ENCODE measurements around the gene CCDC182. TPM values are rescaled to one million over a fixed set of nuclear protein-coding genes. Genes with fewer than 3 reads are reported as not detected.

CCDC182 gene
- total RNA-seq, 1 donor from 2014 or later, result not detected

DNA sequence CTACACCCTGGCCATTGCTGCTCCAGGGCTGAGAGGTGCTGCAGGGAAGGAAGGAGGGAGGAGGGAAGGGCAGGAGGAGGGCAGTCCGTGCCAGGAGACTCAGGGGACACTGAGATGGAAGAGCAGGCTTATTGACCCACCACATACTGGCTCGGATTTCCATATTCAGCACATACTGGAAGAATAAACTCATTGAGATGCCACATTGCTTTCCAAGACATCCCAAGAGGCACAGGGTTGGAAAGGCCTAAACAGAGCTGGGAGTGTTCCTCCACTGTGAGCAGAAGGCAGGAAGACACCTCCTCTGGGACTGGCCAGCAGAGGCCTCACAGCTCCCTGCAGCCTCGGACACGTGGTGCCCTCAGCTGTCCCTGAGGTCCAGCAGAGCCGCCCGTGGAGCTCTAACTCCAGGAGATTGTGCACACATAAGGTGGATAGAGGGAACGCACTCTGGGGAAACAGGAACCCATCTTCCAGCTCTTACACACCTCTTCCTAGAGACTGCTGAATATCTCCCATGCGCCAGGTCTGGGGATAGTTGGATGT, 17.4 kb downstream of the CCDC182 start:
- DNase-seq (ENCODE audit: low spot score), result no peak

DNA sequence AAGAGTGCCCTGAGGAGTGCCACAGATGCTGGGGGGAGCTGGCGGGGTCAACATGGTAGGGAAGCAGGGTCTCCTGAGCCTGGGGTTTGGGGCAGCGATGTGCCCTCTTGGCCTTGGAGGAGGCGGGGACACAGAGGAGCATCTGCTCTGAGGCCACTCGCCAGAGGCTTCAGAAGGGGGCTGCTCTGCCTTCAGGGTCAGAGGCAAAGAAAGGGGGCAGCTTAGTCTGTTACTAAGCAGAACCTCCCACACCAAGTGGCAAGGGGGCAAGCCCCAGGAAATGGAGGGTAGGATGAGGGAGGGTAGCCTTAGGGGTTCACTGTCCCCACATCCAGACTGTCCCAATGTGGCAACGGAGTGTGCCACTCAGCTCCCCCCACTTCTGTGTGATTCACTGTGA, 18.3 kb downstream of the CCDC182 start:
- DNase-seq (ENCODE audit: low spot score), result no peak

DNA sequence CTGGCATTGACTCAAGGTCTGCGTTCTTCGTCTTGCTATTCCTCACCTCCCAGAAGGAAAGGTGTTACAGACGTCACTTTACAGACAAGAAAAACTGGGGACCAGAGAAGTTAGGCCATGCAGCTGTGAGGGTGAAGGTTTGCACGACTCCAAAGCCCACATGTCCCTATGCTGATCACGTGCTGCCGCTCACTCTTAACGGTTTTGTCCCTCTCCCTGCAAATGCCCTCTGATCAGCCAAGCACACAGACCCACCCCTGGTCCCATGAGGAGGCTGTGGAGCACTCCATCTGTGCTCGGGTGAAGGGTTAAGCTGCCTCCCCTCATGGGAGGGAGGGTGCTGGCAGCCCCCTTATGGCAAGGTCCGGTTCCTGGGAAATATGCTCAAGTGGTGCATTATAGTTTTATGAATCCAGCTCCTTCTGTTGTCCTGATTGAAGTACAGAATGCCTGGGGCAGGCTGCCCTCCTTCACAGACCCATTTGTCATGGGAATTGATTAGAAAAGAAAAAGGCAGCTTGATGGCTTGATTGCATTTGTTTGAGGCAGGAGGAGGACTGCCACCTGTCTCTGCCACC, 18.8 kb downstream of the CCDC182 start:
- no peak for DNase-seq (ENCODE audit: low spot score)

DNA sequence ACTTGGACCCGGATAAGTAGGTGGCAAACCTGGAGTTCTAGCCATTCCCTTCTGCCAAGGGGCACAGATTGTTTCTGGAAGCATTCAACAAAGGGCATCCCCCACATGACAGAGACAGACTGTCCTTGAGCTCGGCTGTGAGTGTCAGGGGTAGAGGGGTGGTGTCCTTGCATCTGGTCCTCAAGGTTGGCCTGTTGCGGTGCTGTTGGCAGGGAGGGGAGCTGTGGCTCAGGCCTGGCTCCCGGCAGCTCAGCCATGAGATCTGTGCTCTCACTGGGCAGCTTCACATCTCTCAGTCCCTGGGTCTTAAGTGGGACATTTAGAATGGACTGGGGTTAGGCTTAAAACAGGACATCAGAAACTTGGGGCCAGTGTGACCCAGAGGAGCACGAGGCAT, 20.4 kb downstream of the CCDC182 start:
- DNase-seq (ENCODE audit: low spot score), result no peak

DNA sequence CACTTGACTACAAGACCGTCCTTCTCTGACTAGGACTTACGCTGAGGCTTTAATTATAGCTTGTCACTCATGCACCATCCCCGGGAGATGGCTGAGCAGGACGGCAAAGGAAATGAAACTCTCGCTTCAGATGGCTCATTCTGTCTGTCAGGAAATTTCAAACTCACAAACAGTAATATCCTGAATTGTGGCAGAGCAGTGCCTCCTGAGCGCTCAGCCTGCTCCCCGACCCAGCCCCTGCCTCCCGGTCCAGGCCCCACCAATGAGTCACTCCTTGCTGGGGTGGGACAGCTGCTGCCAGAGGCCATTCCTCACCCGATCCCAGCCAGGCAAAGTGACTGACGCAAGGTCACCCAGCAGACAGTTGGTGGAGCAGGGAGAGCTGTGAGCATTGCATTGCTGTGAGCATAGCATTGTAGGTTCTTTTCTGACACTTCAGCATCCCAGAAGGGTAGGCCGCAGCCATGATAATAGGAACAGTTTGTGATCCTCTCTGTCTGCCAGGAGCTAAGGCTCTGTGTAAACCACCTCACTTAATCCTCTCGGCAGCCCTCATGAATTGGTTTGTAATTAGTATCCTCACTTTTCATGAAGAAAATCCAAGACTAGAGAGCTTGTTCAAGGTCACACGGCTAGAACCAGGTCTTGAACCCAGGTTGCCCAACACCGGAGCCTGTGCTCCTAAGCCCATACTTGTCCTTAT, 20.9 kb downstream of the CCDC182 start:
- no peak for DNase-seq (ENCODE audit: low spot score)

DNA sequence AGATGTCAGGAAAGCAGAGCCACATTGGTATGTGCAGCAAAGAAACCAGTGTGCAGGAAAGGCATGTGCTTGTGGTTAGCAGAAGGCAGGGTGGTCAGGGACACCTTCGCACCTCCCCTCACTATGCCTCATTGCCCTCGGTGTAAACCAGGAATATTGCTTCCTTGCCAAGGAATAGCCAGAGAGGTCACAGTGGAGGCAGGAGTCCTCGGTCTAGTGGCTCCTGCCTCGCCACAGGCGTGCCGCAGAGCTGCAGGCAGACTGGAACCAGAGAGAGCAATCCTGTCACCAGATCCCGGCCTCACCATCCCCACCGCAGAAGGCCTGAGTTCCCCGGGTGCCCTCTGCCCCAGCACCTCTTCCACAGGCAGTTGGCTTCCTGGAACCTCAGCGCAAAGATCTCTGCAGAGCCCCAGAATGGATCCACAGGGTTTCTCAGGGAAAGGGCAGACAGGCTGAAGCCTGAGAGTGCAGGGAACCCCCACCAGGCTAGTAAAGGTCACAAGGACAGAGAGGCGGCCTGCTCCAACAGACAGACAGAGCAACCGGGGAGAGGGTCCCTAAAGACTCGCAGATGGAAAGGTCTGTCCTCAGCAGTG, 21.6 kb downstream of the CCDC182 start:
- DNase-seq (ENCODE audit: low spot score), result no peak

DNA sequence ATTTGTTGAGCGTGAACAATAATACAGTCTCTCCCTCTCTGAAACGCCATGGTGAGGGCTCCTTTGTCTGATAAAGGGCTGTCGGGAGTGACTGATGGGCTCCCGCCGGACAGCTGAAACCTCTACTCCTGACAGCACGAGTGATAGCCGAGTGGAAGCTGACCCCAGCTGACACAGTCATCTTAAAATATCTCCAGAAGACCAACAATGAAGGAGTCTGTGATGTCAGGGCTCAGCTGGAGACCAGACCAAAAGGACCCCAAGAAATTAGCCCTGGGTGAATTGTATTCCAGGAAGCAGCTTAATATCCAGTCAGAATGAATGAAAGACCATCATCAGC, 22.4 kb downstream of the CCDC182 start:
- DNase-seq (ENCODE audit: low spot score), result no peak

DNA sequence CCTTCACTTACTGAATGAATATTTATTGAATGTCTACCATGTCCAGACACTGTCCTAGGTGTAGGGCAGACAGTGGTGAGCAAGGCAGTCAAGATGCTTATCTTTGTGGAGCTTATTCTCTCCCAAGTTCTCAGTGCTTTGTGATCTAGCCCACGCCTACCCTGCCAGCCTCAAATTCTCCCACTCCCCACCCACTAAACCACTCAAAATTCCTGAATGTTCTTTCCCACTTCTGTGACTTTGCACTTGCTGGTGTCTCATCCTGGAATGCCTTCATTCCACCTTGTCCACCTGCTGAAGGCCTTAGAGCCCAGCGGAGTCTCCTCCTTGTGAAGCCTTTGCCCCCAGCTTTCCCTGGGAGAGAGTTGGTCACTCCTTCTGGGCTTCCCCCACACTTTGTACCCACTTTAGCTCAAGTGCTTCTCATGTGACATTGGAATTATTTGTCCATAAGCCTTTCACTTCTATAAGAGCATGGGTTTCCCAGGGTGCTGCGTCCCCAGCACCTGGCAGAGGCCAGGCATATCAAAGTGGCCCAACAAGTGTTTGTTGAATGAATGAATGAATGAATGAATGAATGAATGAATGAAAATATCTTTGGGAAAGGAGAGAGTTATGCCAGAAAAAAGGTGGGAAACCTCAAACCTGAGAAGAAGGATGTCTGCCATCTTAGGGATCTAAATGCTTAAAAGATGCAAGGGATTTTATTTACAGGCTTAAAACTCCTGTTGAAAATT, 23.0 kb downstream of the CCDC182 start:
- no peak for DNase-seq (ENCODE audit: low spot score)

DNA sequence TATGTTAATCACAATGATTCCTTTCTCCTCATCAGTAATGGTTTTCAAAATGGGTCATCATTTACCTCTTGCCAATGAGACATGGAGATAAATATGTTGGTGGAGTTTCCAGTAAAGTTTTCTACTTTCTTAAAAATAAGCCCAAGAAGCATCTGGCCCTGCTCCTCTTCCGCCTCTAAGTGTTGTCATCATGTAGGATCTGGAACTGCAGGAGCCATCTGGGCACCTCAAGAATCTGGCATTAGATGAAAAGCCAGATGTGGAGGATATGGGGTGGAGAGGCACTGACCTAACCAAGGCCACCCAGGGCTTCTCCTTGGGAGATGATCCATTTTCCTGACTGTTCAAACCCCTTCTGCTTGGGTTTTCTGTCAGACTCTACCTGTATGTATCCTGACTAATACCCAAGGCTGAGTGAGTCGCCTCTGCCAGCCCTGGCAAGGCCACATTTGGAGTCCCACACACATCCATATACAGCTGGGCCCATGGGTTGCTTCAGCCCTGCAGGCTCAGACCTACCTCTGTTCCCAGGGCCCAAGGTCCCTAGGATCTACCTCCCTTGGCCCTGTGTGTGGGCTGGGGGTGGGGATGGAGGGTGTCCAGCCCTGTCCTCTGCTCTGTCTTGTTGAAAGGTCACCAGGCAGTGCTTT, 24.6 kb downstream of the CCDC182 start:
- no peak for DNase-seq (ENCODE audit: low spot score)

DNA sequence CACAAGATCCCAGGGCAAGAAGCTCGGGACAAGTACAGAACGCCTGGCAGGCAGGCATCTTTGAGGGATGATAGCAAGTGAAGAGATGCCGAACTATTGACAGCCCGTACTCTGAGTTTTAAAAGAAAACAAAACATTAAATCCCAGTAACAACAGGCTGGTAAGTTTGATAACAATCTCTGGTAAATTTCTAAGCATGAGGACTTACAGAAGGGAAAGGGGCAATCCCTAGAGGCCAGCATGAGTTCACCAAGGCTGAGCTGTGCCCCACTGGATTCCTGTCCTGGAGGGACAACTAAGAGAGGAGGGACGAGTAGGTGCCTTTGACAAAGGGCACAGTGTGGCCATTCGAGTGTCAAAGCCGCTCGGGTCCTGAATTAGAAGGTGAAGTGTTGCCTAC, 26.2 kb downstream of the CCDC182 start:
- DNase-seq (ENCODE audit: low spot score), result no peak

DNA sequence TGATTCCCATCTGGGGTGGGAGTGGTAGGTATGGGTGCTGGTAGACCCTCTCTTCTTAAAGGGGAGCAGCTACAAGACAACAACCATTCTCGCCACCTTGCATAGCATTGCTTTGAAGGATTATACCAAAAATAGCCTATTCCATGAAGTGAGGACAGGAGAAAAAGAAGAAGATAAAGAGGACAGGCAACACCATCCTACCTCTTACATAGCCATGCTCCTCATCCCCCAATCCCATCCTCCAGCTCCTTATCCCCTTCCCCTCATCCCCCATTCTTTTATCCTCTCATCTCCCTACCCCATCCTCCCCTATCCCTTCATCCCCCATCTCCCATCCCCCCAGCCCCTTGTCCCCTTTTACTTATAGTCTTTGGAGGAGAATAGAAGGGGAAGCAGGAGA, 29.1 kb downstream of the CCDC182 start:
- DNase-seq (ENCODE audit: low spot score), result no peak

DNA sequence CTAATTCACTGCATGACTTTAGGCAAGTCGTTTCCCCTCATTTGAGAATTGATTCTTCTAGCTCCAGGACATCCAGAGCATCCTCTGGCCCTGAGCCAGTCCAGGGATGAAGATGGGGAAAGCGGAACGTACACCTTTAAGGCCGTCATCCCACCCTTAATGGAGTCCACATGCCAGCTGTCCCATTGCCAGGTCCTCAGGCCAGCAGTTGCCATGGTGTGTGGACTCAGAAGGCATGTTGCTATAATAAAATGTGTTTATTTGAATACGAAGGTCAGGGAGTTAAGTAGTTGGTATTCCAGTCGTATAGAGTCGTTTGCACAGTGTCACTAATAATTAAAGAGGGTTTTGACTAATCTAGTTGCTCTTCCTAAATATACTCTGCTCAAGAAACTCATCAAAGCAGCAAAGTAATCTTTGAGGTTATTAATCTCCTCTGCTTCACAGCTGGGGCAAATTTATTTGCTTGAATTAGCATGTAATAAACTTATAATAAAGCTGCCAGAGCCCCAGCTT, 30.4 kb downstream of the CCDC182 start:
- no peak for DNase-seq (ENCODE audit: low spot score)

DNA sequence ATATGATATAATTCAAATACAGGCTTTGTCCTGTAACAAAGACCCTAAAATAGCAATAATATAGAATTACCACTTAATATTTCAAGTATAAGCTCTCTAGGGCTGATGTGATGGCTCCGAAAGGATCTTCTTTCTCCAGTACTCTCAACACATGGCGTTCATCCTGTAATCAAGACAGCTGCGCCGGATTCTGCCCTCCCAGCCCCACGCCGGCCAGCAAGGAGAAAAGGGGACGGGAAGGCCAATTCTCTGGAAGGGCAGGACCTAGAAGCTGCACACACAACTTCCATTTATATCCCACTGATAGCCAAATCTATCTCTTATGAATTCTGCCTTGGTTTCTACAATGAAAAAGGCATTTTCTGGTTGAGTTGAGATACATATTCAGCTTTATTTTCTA, 32.0 kb downstream of the CCDC182 start:
- no peak for DNase-seq (ENCODE audit: low spot score)

DNA sequence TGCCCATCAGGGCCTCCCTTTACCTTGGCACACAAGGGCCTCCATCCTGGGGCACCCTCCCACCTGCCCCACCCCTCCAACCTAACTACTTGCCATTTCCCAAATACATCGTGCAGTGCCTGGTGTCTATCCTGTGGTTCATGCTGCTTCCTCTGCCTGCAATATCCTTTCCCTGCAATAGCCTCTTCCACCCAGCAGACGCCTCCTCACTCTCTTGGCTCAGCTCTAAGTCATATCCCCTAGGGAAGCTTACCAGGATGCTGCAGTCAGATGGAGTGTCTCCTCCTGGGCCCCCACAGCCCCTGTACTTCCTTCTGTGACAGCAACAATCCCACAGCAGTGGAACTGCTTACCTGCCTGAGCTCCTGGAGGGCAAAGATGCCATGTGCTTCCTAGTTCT, 36.7 kb downstream of the CCDC182 start:
- no peak for DNase-seq (ENCODE audit: low spot score)

DNA sequence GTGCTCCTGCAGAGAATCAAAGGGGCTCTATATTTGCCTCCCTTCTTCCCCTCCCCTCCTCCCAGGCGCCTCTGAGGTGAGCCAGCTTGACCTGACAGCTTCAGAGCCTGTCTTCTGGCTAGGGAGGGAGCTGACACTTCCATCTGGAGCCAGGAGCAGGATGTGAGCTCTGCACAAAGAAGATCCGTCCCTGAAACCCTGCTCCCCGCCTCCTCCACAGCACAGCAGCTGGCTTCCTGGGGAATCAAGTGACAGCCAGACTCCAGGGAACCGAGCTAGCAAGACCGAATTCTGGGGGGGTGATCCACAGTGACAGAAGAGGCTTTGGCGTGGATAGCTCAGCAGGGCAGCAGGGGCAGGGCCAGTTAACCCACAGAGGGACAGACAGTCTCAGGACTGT, 37.2 kb downstream of the CCDC182 start:
- DNase-seq (ENCODE audit: low spot score), result no peak

DNA sequence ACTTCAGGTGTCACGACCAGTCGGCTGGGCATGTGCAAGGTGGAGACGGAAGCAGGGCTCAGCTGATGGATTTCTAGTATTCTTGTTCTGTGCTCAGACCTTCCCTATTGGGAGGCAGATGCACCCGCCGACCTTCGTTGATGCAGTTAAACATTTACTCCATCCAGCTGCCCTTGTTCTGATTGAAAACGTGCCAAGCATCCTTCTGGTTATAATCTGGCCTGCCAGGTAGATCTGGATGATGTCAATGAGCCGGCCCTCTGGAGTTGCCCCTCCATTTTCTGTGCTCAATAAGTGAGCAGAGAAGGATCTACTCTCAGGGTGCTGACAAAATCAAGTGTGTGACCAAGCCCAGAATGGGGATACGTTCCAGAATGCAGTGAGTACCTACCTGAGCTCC, 38.3 kb downstream of the CCDC182 start:
- no peak for DNase-seq (ENCODE audit: low spot score)

DNA sequence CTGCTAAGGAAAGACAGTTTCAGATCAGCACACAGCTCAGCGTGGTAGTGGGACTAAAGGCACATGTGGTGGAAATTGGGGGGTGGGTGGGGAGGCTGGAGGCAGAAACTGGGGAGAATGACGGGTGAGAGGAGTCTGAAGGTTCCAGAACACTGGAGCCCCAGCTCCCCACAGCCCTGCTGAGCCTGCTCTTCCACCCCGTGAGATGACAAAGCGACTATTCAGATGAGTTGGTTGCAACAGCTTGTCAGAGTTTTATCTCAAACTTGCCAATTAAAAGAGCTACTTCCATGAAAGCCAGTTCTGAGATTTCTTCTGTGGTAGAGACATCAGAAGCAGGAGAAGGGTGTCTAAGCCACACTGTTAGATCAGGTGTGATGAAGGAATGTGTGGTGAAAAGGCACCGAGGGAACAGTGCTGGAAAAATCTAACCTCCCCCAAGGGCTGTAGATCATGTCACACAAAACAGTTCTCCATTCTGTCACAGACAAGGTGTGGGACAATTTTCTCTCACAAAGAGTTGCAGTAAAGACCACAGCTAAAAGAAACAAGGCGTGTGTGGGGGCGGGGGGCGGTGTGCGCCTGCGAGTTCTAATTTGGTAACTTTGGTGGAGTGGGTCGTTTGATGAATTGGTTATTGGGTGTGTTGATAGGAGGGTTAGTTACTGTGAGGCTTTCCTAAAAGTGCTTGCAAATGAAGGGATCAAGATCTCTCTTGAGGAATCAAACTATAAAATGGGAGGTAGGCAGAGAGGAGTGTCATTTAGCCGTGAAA, 39.0 kb downstream of the CCDC182 start:
- no peak for DNase-seq (ENCODE audit: low spot score)

DNA sequence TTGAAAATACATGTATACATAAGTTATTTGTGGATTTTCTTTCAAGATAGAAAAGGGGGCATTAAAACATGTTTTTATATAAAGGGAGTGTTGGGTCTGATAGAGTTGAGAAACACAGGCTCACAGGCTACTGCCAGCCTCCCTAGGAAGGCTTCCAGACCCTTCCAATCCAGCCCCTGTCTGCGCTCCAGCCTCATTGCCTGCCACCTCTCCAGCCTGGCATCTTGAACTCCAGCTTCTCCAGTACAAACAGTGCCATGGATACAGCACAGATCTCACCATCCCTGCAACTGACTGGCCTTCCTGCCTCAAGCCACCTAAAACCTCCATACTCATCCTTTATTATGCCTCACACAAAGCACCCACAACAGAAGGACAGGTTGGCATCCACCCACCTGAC, 40.7 kb downstream of the CCDC182 start:
- DNase-seq (ENCODE audit: low spot score), result no peak

DNA sequence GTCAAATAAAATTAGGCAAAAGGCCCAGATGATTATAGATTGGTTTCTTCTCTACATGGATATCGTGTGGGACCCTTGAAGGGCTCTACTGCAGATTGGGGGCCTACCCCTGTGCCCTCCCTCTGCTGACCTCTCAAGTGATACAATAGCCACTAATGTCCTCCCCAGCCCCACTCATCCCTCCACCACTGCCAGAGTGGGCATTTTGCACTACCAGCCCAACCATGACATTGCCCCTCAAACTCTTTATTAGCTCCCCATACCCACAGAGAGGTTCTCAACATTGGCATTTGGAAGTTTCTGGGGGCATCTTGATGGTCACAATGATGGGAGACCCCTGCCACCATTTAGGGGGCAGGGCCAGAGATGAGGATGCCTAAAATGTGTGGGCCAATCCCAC, 41.8 kb downstream of the CCDC182 start:
- DNase-seq (ENCODE audit: low spot score), result no peak

DNA sequence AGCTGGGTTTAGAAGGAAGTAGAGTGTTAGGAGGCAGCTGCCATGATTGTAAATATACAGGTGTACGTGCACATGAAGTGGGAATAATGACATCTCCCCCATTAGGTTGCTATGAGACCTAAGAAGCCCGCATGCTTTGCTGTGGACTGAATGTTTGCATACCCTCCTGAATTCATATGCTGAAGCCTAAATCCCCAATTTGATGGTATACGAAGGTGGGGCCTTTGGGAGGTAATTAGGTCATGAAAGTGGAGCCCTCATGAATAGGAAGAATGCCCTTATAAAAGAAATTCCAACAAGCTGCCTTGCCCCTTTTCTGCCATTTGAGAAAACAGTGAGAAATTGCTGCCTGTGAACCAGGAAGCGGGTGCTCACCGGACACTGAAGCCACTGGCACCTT, 44.0 kb downstream of the CCDC182 start:
- DNase-seq (ENCODE audit: low spot score), result no peak

DNA sequence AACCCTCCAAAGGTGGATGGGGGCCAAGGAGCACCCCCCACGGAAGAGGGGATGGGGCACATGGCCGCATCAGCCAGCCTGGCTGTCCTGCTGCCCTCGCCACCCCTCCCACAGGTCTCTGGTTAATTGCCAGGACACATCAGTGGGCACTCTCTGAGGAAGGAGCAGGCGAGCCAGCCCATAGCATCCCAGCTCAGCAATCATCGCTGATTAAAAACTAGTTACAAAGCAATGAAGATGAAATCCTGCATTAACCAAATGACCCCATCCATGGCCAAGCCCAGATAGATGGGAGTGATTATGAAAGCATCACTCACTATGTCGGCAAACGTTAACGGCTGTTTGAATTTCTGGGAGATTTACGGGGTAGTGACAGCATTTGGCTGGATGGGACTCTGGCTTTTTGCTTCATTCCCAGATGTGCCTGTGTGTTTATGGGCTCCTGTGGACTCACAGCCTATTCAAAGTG, 45.3 kb downstream of the CCDC182 start:
- DNase-seq (ENCODE audit: low spot score), result no peak

Data from mucosa of gallbladder (tissue), 1 donor.